DMS79 treated with DMSO at 0.1 percent for 48 hours (cell line): ENCODE measurements around the gene TAL2.
A peak's percentile ranks its signal among the peaks of the same experiment; 100 is the strongest.
"Not testable (repeated sequence)": the region's sequence is repeated elsewhere in the genome, so short reads cannot be mapped to it uniquely, and the experiment has no call there.

ENCODE experiments used
- DNase-seq: peaks from one replicate; lab custom pipeline; 2025; lab: John Stamatoyannopoulos, UW

Gene TAL2

GRCh38 chr9:105676351-105676923, 14.2 kb downstream of the TAL2 start:
- DNase-seq = no peak

GRCh38 chr9:105678163-105678562, 15.9 kb downstream of the TAL2 start:
- DNase-seq = no peak

- DNase-seq = no peak
Measured at GRCh38 chr9:105678781-105679180, 16.5 kb downstream of the TAL2 start.

GRCh38 chr9:105679257-105680022, 17.2 kb downstream of the TAL2 start:
- DNase-seq = no peak

- no peak for DNase-seq
Measured at GRCh38 chr9:105681313-105681712, 19.1 kb downstream of the TAL2 start.

GRCh38 chr9:105681724-105682123, 19.5 kb downstream of the TAL2 start:
- no peak for DNase-seq

GRCh38 chr9:105683688-105684275, 21.5 kb downstream of the TAL2 start:
- DNase-seq = no peak

- no peak for DNase-seq
Measured at GRCh38 chr9:105686936-105687335, 24.7 kb downstream of the TAL2 start.

- no peak for DNase-seq
Measured at GRCh38 chr9:105690742-105691141, 28.5 kb downstream of the TAL2 start.

GRCh38 chr9:105693435-105694189, 31.4 kb downstream of the TAL2 start:
- peak; percentile 8 for DNase-seq

GRCh38 chr9:105694190-105694847, 32.1 kb downstream of the TAL2 start, which contains the start of gene TMEM38B:
Gene TMEM38B (plus strand): TSS chr9:105694541. CDS start chr9:105694661, 120 bp downstream.
- DNase-seq = peak; percentile 27

- peak; percentile 25 for DNase-seq
Measured at GRCh38 chr9:105694848-105695581, 32.8 kb downstream of the TAL2 start.

- DNase-seq = no peak
Measured at GRCh38 chr9:105696219-105696793, 34.0 kb downstream of the TAL2 start.

- DNase-seq = no peak
Measured at GRCh38 chr9:105697871-105698270, 35.6 kb downstream of the TAL2 start.

GRCh38 chr9:105698348-105698870, 36.2 kb downstream of the TAL2 start:
- DNase-seq = no peak

GRCh38 chr9:105700668-105701067, 38.4 kb downstream of the TAL2 start:
- no peak for DNase-seq

GRCh38 chr9:105701145-105701544, 38.9 kb downstream of the TAL2 start:
- no peak for DNase-seq

- DNase-seq = no peak
Measured at GRCh38 chr9:105702207-105702606, 40.0 kb downstream of the TAL2 start.

- DNase-seq = not testable (repeated sequence)
Measured at GRCh38 chr9:105703638-105704037, 41.4 kb downstream of the TAL2 start.

- no peak for DNase-seq
Measured at GRCh38 chr9:105706156-105706555, 43.9 kb downstream of the TAL2 start.

GRCh38 chr9:105708405-105708804, 46.1 kb downstream of the TAL2 start:
- no peak for DNase-seq
